Measurements from ENCODE around the gene LSG1.
A peak's percentile ranks its signal among the peaks of the same experiment; 100 is the strongest.
"Not testable (repeated sequence)": the region's sequence is repeated elsewhere in the genome, so short reads cannot be mapped to it uniquely, and the experiment has no call there.

The LSG1 gene

DNA sequence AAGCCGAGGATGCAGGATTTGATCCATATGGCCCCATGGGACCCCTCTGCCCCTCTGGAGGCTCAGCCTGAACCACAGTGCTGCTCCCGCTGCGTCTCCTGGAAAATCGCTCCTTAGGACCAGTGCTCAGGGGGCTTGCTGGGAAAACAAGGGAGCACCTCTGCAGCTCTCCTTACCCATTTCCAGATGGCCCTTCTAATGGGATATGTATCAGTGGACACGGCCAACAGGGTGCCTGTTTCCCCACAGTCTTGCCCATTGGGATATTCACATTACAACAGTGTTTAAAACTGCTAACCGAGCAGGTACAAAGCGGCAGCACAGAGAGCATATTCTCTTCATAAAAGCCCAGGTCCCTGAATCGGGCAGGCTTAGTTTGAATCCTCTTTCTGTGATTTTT, 65.8 kb downstream of the LSG1 start:
- DNase-seq (ENCODE audit: extremely low read depth, insufficient read length): no peak
- H3K27me3 ChIP-seq (replicated peaks; ENCODE audit: control insufficient read depth, insufficient read depth, low read length): no peaks in the 10 kb centered on the region
- H3K4me3 ChIP-seq (replicated peaks; ENCODE audit: low read depth, low read length): no peak overlapping the region
- no peaks in the 10 kb centered on the region; the same call in 1 of the 2 replicates for H3K36me3 ChIP-seq (ENCODE audit: control insufficient read depth, insufficient read depth, low read length)
- no peak for TF ChIP-seq CTCF (IDR thresholded peaks at IDR 0.05; ENCODE audit: insufficient read depth, low read length, poor library complexity, severe bottlenecking)

- not testable (repeated sequence) for DNase-seq (ENCODE audit: extremely low read depth, insufficient read length); H3K27me3 ChIP-seq (replicated peaks; ENCODE audit: control insufficient read depth, insufficient read depth, low read length); H3K4me3 ChIP-seq (replicated peaks; ENCODE audit: low read depth, low read length); H3K36me3 ChIP-seq (ENCODE audit: control insufficient read depth, insufficient read depth, low read length)
Observed at GRCh38 chr3:194605314-194605713, 66.7 kb downstream of the LSG1 start.

GRCh38 chr3:194604837-194605236, 67.2 kb downstream of the LSG1 start:
- Histone ChIP-seq H3K36me3 (ENCODE audit: control insufficient read depth, insufficient read depth, low read length) (no peaks in the 10 kb centered on the region; the same call in 1 of the 2 replicates), H3K4me3 (replicated peaks; ENCODE audit: low read depth, low read length) (no peak overlapping the region), H3K27me3 (replicated peaks; ENCODE audit: control insufficient read depth, insufficient read depth, low read length) (no peaks in the 10 kb centered on the region)
- peak; percentile 32 for TF ChIP-seq CTCF (IDR thresholded peaks at IDR 0.05; ENCODE audit: insufficient read depth, low read length, poor library complexity, severe bottlenecking)
- DNase-seq (ENCODE audit: extremely low read depth, insufficient read length): no peak

GRCh38 chr3:194604126-194604525, 67.9 kb downstream of the LSG1 start:
- H3K27me3 ChIP-seq (replicated peaks; ENCODE audit: control insufficient read depth, insufficient read depth, low read length): no peaks in the 10 kb centered on the region
- H3K36me3 ChIP-seq (ENCODE audit: control insufficient read depth, insufficient read depth, low read length): no peaks in the 10 kb centered on the region; the same call in 1 of the 2 replicates
- no peak for TF ChIP-seq CTCF (IDR thresholded peaks at IDR 0.05; ENCODE audit: insufficient read depth, low read length, poor library complexity, severe bottlenecking)
- no peak overlapping the region for H3K4me3 ChIP-seq (replicated peaks; ENCODE audit: low read depth, low read length)
- DNase-seq (ENCODE audit: extremely low read depth, insufficient read length): no peak

GRCh38 chr3:194602669-194603171, 69.3 kb downstream of the LSG1 start:
- no peak for DNase-seq (ENCODE audit: extremely low read depth, insufficient read length)
- H3K36me3 ChIP-seq (ENCODE audit: control insufficient read depth, insufficient read depth, low read length): no peaks in the 10 kb centered on the region; the same call in 1 of the 2 replicates
- H3K27me3 ChIP-seq (replicated peaks; ENCODE audit: control insufficient read depth, insufficient read depth, low read length): no peaks in the 10 kb centered on the region
- TF ChIP-seq CTCF (IDR thresholded peaks at IDR 0.05; ENCODE audit: insufficient read depth, low read length, poor library complexity, severe bottlenecking): no peak
- no peak overlapping the region for H3K4me3 ChIP-seq (replicated peaks; ENCODE audit: low read depth, low read length)

DNA sequence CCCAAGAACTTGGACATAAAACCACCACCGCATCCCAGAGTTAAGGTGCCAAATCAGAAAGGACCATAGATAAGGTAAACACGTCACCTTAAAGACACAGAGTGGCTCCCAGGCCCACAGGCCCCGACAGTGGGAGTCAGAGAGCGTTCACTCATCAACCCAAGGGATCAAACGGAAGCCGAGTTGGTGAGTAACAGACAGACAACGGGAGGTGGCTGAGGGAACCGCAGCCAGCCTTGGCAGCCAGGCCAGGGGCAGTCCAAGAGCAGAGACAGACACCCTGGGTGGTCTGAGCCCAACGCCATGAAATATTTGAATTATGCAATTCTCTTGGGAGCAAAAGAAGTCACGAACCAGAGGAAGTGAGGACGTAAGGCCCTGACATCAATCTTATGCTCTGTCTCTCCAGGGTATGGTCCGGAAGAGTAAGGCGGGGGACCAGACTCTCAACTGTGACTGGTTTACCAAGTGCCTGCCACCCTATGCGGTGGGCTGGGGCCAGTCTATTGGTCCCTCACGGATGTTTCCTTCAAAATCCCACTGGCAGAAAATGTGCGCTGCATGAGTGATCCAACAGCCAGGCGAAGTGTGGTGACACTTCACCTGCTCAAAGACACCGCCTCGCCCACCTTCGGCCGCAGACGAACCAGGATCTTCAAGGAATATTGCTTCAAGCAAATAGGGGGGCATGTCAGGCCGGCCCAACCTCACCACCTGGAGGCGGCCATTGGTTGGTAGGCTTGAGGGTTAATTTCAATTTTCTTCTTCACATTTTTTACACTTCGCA, 73.0 kb downstream of the LSG1 start:
- Histone ChIP-seq H3K4me3 (replicated peaks; ENCODE audit: low read depth, low read length) (no peak overlapping the region), H3K27me3 (replicated peaks; ENCODE audit: control insufficient read depth, insufficient read depth, low read length) (no peaks in the 10 kb centered on the region), H3K36me3 (ENCODE audit: control insufficient read depth, insufficient read depth, low read length) (no peaks in the 10 kb centered on the region; the same call in 1 of the 2 replicates)
- no peak for DNase-seq (ENCODE audit: extremely low read depth, insufficient read length)
- no peak for TF ChIP-seq CTCF (IDR thresholded peaks at IDR 0.05; ENCODE audit: insufficient read depth, low read length, poor library complexity, severe bottlenecking)
